LNCaP clone FGC (cell line): ENCODE results near the gene PILRA.
A peak's percentile ranks its signal among the peaks of the same experiment; 100 is the strongest.

Experiments
- DNase-seq: peaks from one replicate; pipeline ENCODE4 v3.0.0-alpha.2; 2011; ENCODE audit warnings: low read depth
- H3K4me3 ChIP-seq: 2 replicates; pipeline ENCODE4 v1.5.1; 2011; ENCODE audit warnings: mild to moderate bottlenecking, low read depth, low read length, control low read depth
- CTCF ChIP-seq: IDR thresholded peaks from 2 replicates; pipeline ENCODE4 v1.5.1; 2012; ENCODE audit warnings: mild to moderate bottlenecking; ENCODE audit not compliant: control insufficient read depth, insufficient read depth; ENCODE audit errors: extremely low read depth

The PILRA gene

GRCh38 chr7:100428199-100428966 is 55.1 kb downstream of the PILRA start, which contains the start of gene ZCWPW1:
TSS of gene ZCWPW1 (minus strand) at chr7:100428703. CDS start at chr7:100420649, 8,054 bp downstream.
- H3K4me3 ChIP-seq = peak within 1 kb of the TSS; percentile 92
- TF ChIP-seq CTCF = no peak
- DNase-seq = peak; percentile 95

DNA sequence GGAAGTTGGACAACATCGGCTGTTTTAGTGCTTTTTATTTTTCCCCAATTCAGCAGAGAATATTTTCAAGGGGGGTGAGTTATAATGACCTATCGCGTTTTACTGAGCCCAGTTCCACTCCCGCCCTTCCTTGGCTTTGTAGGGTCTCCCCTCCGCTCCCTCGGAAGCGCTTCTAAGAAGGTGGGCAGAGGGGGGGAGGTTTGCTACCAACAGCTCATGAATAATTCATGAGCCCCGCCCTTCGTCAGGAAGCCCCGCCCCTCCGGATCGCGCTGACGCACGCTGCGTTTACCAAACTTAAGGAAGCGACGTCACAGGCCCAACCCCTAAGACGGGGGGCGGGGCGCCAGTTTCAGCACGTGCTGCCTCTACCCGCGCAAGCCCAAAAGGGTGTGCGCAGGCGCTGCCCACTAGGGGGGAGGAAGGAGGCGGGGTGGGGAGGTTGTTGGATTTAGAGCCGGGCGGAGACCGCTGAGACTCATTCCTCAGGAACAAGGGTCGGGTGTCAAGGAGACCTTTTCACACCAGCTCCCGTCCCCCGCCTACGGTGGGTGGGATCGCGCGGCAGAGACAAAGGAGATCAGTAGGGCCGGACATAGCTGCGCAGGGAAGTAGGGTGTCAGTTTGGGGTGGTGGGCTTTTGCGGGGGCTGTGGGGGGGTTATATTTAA is 55.8 kb downstream of the PILRA start:
- peak overlapping the region; percentile 92 for H3K4me3 ChIP-seq
- no peak for TF ChIP-seq CTCF
- peak; percentile 98 for DNase-seq

DNA sequence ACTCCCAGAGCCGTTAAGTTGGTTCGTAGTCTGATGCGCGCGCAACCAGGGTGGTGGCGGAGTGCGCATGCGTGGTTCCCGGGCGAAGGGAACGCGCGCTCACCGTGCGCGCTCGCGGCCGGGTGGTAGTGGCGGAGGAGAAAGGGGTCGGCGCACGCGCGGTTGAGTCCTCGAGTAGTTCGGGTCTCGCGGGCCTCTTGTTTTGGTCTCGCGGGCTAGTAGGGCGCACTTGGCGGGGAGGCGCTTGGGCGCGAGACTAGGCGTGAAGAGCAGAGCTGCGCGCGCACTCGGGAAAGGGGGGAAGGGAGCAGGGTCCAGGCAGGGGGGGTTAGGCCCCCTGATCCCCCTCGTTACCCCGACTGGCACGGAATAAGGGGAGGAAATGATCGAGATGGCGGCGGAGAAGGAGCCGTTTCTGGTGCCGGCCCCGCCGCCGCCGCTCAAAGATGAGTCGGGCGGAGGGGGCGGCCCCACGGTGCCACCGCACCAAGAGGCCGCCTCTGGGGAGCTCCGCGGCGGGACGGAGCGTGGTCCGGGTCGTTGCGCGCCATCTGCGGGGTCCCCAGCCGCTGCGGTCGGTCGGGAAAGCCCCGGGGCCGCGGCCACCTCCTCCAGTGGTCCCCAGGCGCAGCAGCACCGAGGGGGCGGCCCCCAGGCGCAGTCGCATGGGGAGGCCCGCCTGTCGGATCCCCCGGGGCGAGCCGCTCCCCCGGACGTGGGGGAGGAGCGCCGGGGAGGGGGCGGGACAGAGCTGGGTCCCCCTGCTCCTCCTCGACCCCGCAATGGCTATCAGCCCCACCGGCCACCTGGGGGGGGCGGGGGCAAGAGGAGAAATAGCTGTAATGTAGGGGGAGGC is 56.6 kb downstream of the PILRA start, which contains the start of gene MEPCE:
TSS of gene MEPCE (plus strand) at position 195 of the 856 bp plus-strand sequence. CDS start at position 383, 188 bp downstream.
- H3K4me3 ChIP-seq = peak within 1 kb of the TSS; percentile 92
- DNase-seq = peak; percentile 69
- no peak for TF ChIP-seq CTCF

DNA sequence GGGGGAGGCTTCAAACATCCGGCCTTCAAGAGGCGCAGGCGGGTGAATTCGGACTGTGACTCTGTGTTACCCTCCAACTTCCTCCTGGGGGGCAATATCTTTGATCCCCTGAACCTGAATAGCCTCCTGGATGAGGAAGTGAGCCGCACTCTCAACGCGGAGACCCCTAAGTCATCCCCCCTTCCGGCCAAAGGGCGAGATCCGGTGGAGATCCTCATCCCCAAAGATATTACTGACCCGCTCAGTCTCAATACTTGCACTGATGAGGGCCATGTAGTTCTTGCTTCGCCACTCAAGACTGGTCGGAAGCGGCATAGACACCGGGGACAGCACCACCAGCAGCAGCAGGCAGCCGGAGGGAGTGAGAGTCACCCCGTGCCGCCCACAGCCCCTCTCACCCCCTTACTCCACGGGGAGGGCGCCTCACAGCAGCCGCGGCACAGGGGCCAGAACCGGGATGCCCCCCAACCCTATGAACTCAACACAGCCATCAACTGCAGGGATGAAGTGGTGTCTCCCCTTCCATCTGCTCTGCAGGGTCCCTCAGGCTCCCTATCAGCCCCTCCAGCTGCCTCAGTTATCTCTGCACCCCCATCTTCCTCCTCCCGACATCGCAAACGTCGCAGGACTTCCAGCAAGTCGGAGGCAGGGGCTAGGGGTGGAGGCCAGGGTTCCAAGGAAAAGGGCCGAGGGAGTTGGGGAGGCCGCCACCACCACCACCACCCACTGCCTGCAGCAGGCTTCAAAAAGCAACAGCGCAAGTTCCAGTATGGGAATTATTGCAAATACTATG is 57.4 kb downstream of the PILRA start:
- peak overlapping the region; percentile 92 for H3K4me3 ChIP-seq
- no peak for TF ChIP-seq CTCF
- DNase-seq = no peak

DNA sequence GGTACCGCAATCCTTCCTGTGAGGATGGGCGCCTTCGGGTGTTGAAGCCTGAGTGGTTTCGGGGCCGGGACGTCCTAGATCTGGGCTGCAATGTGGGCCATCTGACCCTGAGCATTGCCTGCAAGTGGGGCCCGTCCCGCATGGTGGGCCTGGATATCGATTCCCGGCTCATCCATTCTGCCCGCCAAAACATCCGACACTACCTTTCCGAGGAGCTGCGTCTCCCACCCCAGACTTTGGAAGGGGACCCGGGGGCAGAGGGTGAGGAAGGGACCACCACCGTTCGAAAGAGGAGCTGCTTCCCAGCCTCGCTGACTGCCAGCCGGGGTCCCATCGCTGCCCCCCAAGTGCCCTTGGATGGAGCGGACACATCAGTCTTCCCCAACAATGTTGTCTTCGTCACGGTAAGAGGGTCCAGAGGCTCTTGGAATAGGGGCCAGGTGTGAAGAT is 58.0 kb downstream of the PILRA start:
- peak overlapping the region; percentile 92 for H3K4me3 ChIP-seq
- TF ChIP-seq CTCF = no peak
- DNase-seq = no peak

DNA sequence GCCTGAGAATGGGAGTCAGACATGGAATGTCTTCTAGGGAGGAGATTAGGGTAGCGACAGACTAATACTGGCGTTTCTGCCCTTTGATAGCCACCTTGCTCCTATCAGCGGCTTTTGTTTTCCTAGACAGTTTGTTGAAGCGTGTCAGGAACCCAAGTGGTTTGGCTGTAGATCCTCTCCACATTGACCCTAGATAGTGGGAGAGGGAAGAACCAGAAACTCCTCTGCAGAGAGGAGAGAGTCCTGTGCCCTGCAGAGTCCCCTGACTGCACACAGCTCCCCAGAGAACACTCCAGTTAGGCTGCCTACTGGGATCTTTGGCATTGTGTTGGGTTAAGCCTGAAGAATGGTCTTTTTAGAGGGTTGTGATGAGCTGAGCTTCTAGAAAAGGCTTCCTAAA is 58.8 kb downstream of the PILRA start:
- no peak overlapping the region for H3K4me3 ChIP-seq
- TF ChIP-seq CTCF = no peak
- no peak for DNase-seq
